Suprapubic skin (tissue), 4 donors: ENCODE data around the gene UTS2B. TPM values are rescaled to one million over a fixed set of nuclear protein-coding genes. Genes with fewer than 3 reads are reported as not detected.

ENCODE experiments used
- DNase-seq, 2 donors: peaks; one replicate each; pipeline ENCODE4 v3.0.0-alpha.2; 2019; ENCODE audit warnings: low spot score in 2 of 2
- H3K27ac ChIP-seq: fragments of 200-600 bp; sonication (generic); one replicate; pipeline ENCODE4 v1.5.1; 2019
- H3K27me3 ChIP-seq: fragments of 200-600 bp; sonication (generic); one replicate; pipeline ENCODE4 v1.5.1; 2019
- H3K36me3 ChIP-seq: fragments of 200-600 bp; sonication (generic); one replicate; pipeline ENCODE4 v1.5.1; 2019
- H3K4me1 ChIP-seq: fragments of 200-600 bp; sonication (generic); one replicate; pipeline ENCODE4 v1.5.1; 2019
- H3K4me3 ChIP-seq: fragments of 200-600 bp; sonication (generic); one replicate; pipeline ENCODE4 v1.5.1; 2019; ENCODE audit warnings: mild to moderate bottlenecking
- H3K9me3 ChIP-seq: fragments of 200-600 bp; sonication (generic); one replicate; pipeline ENCODE4 v1.5.1; 2019
- EP300 ChIP-seq: sonication (generic); formaldehyde crosslinking; IDR thresholded peaks from one replicate; pipeline ENCODE4 v1.6.1; 2017; ENCODE audit warnings: antibody characterized with exemption
- POLR2A ChIP-seq, 2 donors: fragments of 450-650 bp; IDR thresholded peaks; one replicate each; pipeline ENCODE4 v1.6.1; 2017; ENCODE audit warnings: antibody characterized with exemption in 2 of 2, mild to moderate bottlenecking in 2 of 2, moderate library complexity in 2 of 2
- POLR2AphosphoS5 ChIP-seq, 3 donors: sonication (generic); formaldehyde crosslinking; IDR thresholded peaks; one replicate each; pipeline ENCODE4 v1.6.1; 2017; ENCODE audit warnings: antibody characterized with exemption in 3 of 3
- WGBS: methylation state at CpG from one replicate; pipeline ENCODE4 v1.1.5; 2018; 5-methylcytosine and 5-hydroxymethylcytosine counted together
- total RNA-seq, 4 donors: library from RNA; depleted of rRNA; stranded (reverse); fragments of >200 nt; gene quantifications; one replicate each; pipeline ENCODE4 v1.1.0, GENCODE V29; 2016
- TF ChIP-seq, protein P1 (sequence below), 2 donors: fragments of 200-600 bp in 1 of 2; fragments of 450-650 bp in 1 of 2; sonication (generic) in 1 of 2; IDR thresholded peaks; one replicate each; pipeline ENCODE4 v1.5.1; 2016 to 2019; ENCODE audit warnings: antibody characterized with exemption in 2 of 2, mild to moderate bottlenecking in 1 of 2, moderate library complexity in 1 of 2

Gene UTS2B
- total RNA-seq, 4 donors from 2014 or later: 1.0 TPM; not detected in 3

DNA sequence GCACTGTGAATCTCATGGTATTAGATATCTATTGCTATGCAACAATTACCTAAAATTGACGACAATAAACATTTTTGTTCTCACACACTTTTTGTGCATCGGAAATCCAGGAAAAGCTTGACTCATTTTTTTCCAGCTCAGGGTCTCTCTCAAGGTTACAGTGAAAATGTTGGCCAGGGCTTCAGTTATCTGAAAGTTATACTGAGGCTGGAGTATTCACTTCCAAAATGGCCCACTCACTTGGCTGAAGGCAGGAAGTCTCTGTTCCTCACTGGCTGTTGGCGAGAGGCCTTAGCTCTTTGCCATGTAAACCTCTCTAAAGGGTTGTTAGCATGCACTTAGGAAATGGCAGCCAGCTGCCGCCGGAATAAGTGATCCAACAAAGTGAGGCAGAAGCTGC, 89.8 kb downstream of the UTS2B start:
- no peaks in the 10 kb centered on the region for H3K9me3 ChIP-seq
- TF ChIP-seq, protein P1, sequence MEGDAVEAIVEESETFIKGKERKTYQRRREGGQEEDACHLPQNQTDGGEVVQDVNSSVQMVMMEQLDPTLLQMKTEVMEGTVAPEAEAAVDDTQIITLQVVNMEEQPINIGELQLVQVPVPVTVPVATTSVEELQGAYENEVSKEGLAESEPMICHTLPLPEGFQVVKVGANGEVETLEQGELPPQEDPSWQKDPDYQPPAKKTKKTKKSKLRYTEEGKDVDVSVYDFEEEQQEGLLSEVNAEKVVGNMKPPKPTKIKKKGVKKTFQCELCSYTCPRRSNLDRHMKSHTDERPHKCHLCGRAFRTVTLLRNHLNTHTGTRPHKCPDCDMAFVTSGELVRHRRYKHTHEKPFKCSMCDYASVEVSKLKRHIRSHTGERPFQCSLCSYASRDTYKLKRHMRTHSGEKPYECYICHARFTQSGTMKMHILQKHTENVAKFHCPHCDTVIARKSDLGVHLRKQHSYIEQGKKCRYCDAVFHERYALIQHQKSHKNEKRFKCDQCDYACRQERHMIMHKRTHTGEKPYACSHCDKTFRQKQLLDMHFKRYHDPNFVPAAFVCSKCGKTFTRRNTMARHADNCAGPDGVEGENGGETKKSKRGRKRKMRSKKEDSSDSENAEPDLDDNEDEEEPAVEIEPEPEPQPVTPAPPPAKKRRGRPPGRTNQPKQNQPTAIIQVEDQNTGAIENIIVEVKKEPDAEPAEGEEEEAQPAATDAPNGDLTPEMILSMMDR (IDR thresholded peaks at IDR 0.05): no peak
- TF ChIP-seq POLR2AphosphoS5 (IDR thresholded peaks at IDR 0.05): no peak
- TF ChIP-seq EP300: no peak
- H3K27me3 ChIP-seq: no peaks in the 10 kb centered on the region
- no peak overlapping the region for H3K4me3 ChIP-seq
- no peaks in the 10 kb centered on the region for H3K4me1 ChIP-seq
- H3K36me3 ChIP-seq: no peaks in the 10 kb centered on the region
- 85% methylated on average over 5 of the region's 5 CpGs for WGBS
- no peak overlapping the region for H3K27ac ChIP-seq
- DNase-seq: no peak

DNA sequence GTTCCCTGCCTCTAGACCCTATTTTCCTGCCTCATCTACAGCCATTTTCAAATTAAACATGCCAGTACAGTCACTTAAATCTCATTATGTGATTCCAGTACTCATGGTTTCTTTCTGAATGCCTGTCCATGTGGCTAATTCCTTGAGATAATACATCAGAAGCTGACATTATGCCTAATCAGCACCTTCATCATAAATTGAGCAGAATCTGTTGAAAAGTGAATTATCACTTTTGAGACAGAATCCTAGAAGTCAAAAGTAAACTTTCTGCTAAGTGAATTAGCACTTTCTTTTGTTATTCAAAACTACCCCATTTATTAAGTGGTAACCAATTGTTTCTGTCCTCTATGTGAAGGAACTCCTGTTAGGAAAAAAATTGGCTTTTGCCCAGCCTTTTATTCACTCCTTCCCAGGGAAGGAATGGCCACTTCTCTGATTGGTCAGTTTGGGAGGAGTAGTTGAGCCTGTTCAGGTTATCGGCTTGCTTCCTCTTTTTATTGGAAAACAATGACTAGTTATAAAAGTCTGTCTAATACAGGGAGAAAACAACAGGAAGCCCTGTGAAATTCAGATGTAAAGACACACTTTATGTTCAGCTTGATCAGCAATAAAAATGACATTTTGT, 90.8 kb downstream of the UTS2B start:
- Histone ChIP-seq H3K4me1 (no peaks in the 10 kb centered on the region), H3K27ac (no peak overlapping the region), H3K4me3 (no peak overlapping the region), H3K27me3 (no peaks in the 10 kb centered on the region), H3K9me3 (no peaks in the 10 kb centered on the region), H3K36me3 (no peaks in the 10 kb centered on the region)
- no peak for DNase-seq
- TF ChIP-seq POLR2A (IDR thresholded peaks at IDR 0.05): no peak
- TF ChIP-seq, protein P1 (IDR thresholded peaks at IDR 0.05): no peak
- no peak for TF ChIP-seq POLR2AphosphoS5 (IDR thresholded peaks at IDR 0.05)
- 54% methylated on average over 1 of the region's 1 CpG for WGBS

DNA sequence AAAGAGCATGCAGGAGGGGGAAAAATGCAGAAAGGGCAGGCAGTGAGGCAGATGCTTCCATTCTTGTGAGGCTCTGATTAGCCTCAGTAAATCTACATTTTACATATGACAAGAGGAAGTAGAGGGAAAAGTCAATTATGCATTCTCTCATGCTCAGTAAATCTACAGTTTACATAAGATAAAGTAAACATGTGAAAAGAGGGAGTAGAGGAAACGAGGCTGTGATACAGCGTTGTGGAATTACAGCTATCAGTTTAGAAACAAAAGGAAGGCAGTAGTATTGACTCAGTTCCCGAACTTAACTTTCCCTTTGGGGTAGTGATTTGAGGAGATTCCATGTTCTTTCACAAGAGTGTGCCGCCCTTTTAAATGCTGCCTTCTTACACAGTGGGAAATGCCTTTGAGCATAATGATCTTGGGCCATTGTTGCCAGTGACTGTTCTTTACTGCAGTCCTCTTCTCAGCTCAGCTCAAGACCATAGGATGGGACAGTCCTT, 92.0 kb downstream of the UTS2B start:
- TF ChIP-seq POLR2A (IDR thresholded peaks at IDR 0.05): no peak
- TF ChIP-seq, protein P1 (IDR thresholded peaks at IDR 0.05): no peak
- no peak for TF ChIP-seq POLR2AphosphoS5 (IDR thresholded peaks at IDR 0.05)
- TF ChIP-seq EP300: no peak
- Histone ChIP-seq H3K4me3 (no peak overlapping the region), H3K27ac (no peak overlapping the region), H3K4me1 (no peaks in the 10 kb centered on the region), H3K36me3 (no peaks in the 10 kb centered on the region), H3K9me3 (no peaks in the 10 kb centered on the region), H3K27me3 (no peaks in the 10 kb centered on the region)
- no peak for DNase-seq
- 70% methylated on average over 4 of the region's 4 CpGs for WGBS

DNA sequence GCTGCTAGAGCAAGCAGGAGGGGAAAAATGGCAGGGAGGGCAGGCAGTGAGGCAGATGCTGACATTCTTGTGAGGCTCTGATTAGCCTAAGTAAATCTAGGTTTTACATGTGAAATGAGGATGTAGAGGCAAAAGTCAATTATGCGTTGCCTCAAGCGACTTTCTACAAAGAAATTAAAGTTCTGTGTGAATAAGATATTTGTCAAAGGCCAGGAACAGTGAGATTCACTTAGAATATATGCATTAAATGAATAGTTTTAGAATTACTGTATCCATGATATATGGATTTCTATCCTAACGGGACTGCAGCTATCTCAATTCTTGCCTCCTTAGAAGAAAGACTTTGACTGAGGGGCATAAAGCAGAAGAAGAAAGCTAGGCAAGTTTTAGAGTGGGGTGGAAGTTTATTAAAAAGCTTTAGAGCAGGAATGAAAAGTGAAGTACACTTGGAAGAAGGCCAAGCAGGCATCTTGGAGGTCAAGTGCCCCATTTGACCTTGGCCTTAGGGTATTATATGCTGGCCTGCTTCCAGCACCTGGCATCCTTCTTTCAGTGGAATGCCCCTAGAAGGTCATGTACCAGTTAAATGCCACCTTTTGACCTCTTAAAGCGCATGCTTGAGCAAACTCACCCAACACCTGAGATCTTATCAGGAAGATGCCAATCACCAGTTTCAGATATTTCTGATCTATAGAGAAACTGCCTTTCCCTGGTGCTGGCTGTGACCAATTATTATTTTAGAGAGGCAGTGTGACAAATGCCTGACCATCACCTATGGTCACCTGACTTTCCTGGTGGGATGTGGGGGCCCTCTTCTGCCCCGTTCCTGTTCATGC, 93.1 kb downstream of the UTS2B start:
- no peak for DNase-seq
- Histone ChIP-seq H3K27me3 (no peaks in the 10 kb centered on the region), H3K4me1 (no peaks in the 10 kb centered on the region), H3K9me3 (no peaks in the 10 kb centered on the region), H3K4me3 (no peak overlapping the region), H3K27ac (no peak overlapping the region), H3K36me3 (no peaks in the 10 kb centered on the region)
- TF ChIP-seq POLR2AphosphoS5 (IDR thresholded peaks at IDR 0.05) (no peak), EP300 (no peak), POLR2A (IDR thresholded peaks at IDR 0.05) (no peak)
- TF ChIP-seq, protein P1 (IDR thresholded peaks at IDR 0.05): no peak
- 80% methylated on average over 5 of the region's 5 CpGs for WGBS

DNA sequence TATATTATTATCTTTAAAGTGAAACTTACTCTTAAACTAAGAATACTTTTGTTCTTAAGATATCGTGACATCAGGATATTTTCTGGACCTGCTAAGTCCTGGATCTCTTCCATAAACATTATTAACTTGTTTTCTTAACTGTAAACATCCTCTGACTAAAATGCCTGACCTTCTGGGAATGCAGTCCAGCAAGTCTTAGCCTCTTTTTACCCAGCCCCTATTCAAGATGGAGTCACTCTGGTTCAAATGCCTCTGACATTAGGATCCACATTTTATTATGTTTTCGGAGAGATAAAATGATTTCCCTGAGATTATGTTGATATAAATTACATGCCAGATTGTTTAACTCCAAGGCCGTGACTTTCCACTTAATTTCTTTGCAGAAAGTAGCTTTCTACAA, 93.7 kb downstream of the UTS2B start:
- 71% methylated on average over 3 of the region's 3 CpGs for WGBS
- H3K4me1 ChIP-seq: no peaks in the 10 kb centered on the region
- H3K4me3 ChIP-seq: no peak overlapping the region
- no peak for DNase-seq
- H3K9me3 ChIP-seq: no peaks in the 10 kb centered on the region
- no peaks in the 10 kb centered on the region for H3K36me3 ChIP-seq
- no peak for TF ChIP-seq EP300
- TF ChIP-seq POLR2A (IDR thresholded peaks at IDR 0.05): no peak
- no peak for TF ChIP-seq POLR2AphosphoS5 (IDR thresholded peaks at IDR 0.05)
- TF ChIP-seq, protein P1 (IDR thresholded peaks at IDR 0.05): no peak
- H3K27ac ChIP-seq: no peak overlapping the region
- H3K27me3 ChIP-seq: no peaks in the 10 kb centered on the region
